Small intestine (tissue), 7 donors: ENCODE data around the gene ARL15. TPM values are rescaled to one million over a fixed set of nuclear protein-coding genes. Genes with fewer than 3 reads are reported as not detected.

ENCODE experiments used
- DNase-seq, 2 donors: peaks; one replicate each; pipeline versions ENCODE4 v3.0.0 to v3.0.0-alpha.2; 2013
- FAIRE-seq: peaks from 2 replicates; lab custom pipeline; 2012; peaks lifted over from hg19 to GRCh38; lab: Jason Lieb, UNC
- H3K27ac ChIP-seq, 3 donors: one replicate each; pipeline ENCODE4 v1.5.1; 2013; ENCODE audit warnings: low read length in 2 of 3, mild to moderate bottlenecking in 2 of 3, control low read depth in 1 of 3, inconsistent platforms in 1 of 3, low read depth in 1 of 3, moderate library complexity in 1 of 3
- H3K27me3 ChIP-seq, 3 donors: one replicate each; pipeline ENCODE4 v1.6.1; 2013; ENCODE audit warnings: low read length in 3 of 3, inconsistent platforms in 1 of 3; ENCODE audit not compliant: control insufficient read depth in 3 of 3, insufficient read depth in 3 of 3
- H3K36me3 ChIP-seq, 3 donors: one replicate each; pipeline ENCODE4 v1.6.1; 2013; ENCODE audit warnings: low read length in 3 of 3, inconsistent platforms in 1 of 3, low read depth in 1 of 3, mild to moderate bottlenecking in 1 of 3, moderate library complexity in 1 of 3; ENCODE audit not compliant: control insufficient read depth in 3 of 3, insufficient read depth in 2 of 3
- H3K4me1 ChIP-seq, 3 donors: one replicate each; pipeline ENCODE4 v1.6.1; 2013; ENCODE audit warnings: low read length in 2 of 3, inconsistent platforms in 1 of 3, low read depth in 1 of 3, mild to moderate bottlenecking in 1 of 3, moderate library complexity in 1 of 3; ENCODE audit not compliant: control insufficient read depth in 3 of 3, insufficient read depth in 2 of 3
- H3K4me3 ChIP-seq, 3 donors: one replicate each; pipeline ENCODE4 v1.5.1; 2013; ENCODE audit warnings: low read length in 3 of 3, control low read depth in 1 of 3, inconsistent platforms in 1 of 3, low read depth in 1 of 3, mild to moderate bottlenecking in 1 of 3, moderate library complexity in 1 of 3
- H3K9me3 ChIP-seq, 2 donors: one replicate each; pipeline ENCODE4 v1.6.1; 2013; ENCODE audit warnings: low read depth in 1 of 2, low read length in 1 of 2; ENCODE audit not compliant: control insufficient read depth in 2 of 2, insufficient read depth in 1 of 2
- WGBS, 3 donors: extraction: QIAGEN DNeasy Blood & Tissue Kit; methylation state at CpG; one replicate each; pipeline ENCODE4 v1.1.7; 2013; 5-methylcytosine and 5-hydroxymethylcytosine counted together
- polyA plus RNA-seq, 4 donors: library from polyadenylated mRNA; stranded (reverse) in 3 of 4; unstranded in 1 of 4; fragments of 200-250 nt in 3 of 4; fragments of 120-200 nt in 1 of 4; gene quantifications; one replicate each; pipeline versions ENCODE4 v1.2.1 to v1.2.3, GENCODE V29; 2013
- donor health status: healthy with polysubstance abuse.
- donor health status: control.
- donor health status: control.
- donor health status: Bipolar disorder and iron deficiency.
- donor health status: healthy.

The ARL15 gene
- polyA plus RNA-seq, 4 donors: 16.5 to 61.9 (median 20.5) TPM

- no peaks in the 10 kb centered on the region for H3K27me3 ChIP-seq
- DNase-seq (no peak), FAIRE-seq (no peak)
- no peak overlapping the region for H3K27ac ChIP-seq
- no peak overlapping the region for H3K4me3 ChIP-seq
- 87 to 96% (median 94%) methylated on average over 5 of the region's 5 CpGs for WGBS, 3 donors
- no peaks in the 10 kb centered on the region for H3K4me1 ChIP-seq
- no peaks in the 10 kb centered on the region for H3K36me3 ChIP-seq
- no peaks in the 10 kb centered on the region for H3K9me3 ChIP-seq
Observed at GRCh38 chr5:54001976-54002775, 308.2 kb downstream of the ARL15 start.

GRCh38 chr5:54000011-54000410 lies 310.4 kb downstream of the ARL15 start:
- H3K4me3 ChIP-seq: no peak overlapping the region
- H3K27ac ChIP-seq: no peak overlapping the region
- H3K27me3 ChIP-seq: no peaks in the 10 kb centered on the region
- H3K9me3 ChIP-seq: no peaks in the 10 kb centered on the region
- H3K36me3 ChIP-seq: no peaks in the 10 kb centered on the region
- WGBS, 3 donors: 84 to 97% (median 92%) methylated on average over 2 of the region's 2 CpGs
- DNase-seq (no peak), FAIRE-seq (no peak)
- no peaks in the 10 kb centered on the region for H3K4me1 ChIP-seq

GRCh38 chr5:53997736-53998627 lies 312.4 kb downstream of the ARL15 start:
- H3K36me3 ChIP-seq: no peaks in the 10 kb centered on the region
- no peaks in the 10 kb centered on the region for H3K4me1 ChIP-seq
- no peaks in the 10 kb centered on the region for H3K9me3 ChIP-seq
- H3K27ac ChIP-seq: no peak overlapping the region
- no peak overlapping the region for H3K4me3 ChIP-seq
- DNase-seq (no peak), FAIRE-seq (no peak)
- no peaks in the 10 kb centered on the region for H3K27me3 ChIP-seq
- WGBS, 3 donors: 87 to 97% (median 94%) methylated on average over 5 of the region's 5 CpGs

- Histone ChIP-seq H3K27me3 (no peaks in the 10 kb centered on the region), H3K4me3 (no peak overlapping the region), H3K36me3 (no peaks in the 10 kb centered on the region), H3K27ac (no peak overlapping the region), H3K4me1 (no peaks in the 10 kb centered on the region), H3K9me3 (no peaks in the 10 kb centered on the region)
- FAIRE-seq (no peak), DNase-seq (no peak)
- 95 to 98% (median 96%) methylated on average over 4 of the region's 4 CpGs for WGBS, 3 donors
Observed at GRCh38 chr5:53996008-53996407, 314.4 kb downstream of the ARL15 start.

- DNase-seq (no peak), FAIRE-seq (no peak)
- no peaks in the 10 kb centered on the region for H3K27me3 ChIP-seq
- H3K36me3 ChIP-seq: no peaks in the 10 kb centered on the region
- 72 to 93% (median 92%) methylated on average over 2 of the region's 2 CpGs for WGBS, 3 donors
- no peak overlapping the region for H3K27ac ChIP-seq
- no peaks in the 10 kb centered on the region for H3K4me1 ChIP-seq
- H3K4me3 ChIP-seq: no peak overlapping the region
- H3K9me3 ChIP-seq: no peaks in the 10 kb centered on the region
Observed at GRCh38 chr5:53994148-53994547, 316.2 kb downstream of the ARL15 start.

- Histone ChIP-seq H3K4me1 (no peaks in the 10 kb centered on the region), H3K27me3 (no peaks in the 10 kb centered on the region), H3K36me3 (no peaks in the 10 kb centered on the region), H3K4me3 (no peak overlapping the region), H3K9me3 (no peaks in the 10 kb centered on the region), H3K27ac (no peak overlapping the region)
- no peak for DNase-seq
- WGBS, 3 donors: 97 to 98% (median 98%) methylated on average over 4 of the region's 4 CpGs
- FAIRE-seq: no peak
Observed at GRCh38 chr5:53991942-53992341, 318.4 kb downstream of the ARL15 start.

GRCh38 chr5:53987101-53987500 lies 323.3 kb downstream of the ARL15 start:
- H3K27ac ChIP-seq: no peak overlapping the region
- H3K4me3 ChIP-seq: no peak overlapping the region
- H3K4me1 ChIP-seq: no peaks in the 10 kb centered on the region
- H3K36me3 ChIP-seq: no peaks in the 10 kb centered on the region
- no peak for DNase-seq
- H3K27me3 ChIP-seq: no peaks in the 10 kb centered on the region
- WGBS, 3 donors: 80 to 92% (median 86%) methylated on average over 3 of the region's 3 CpGs
- no peaks in the 10 kb centered on the region for H3K9me3 ChIP-seq
- FAIRE-seq: no peak

GRCh38 chr5:53985796-53986195 lies 324.6 kb downstream of the ARL15 start:
- no peak for DNase-seq
- 95 to 96% (median 95%) methylated on average over 5 of the region's 5 CpGs for WGBS, 3 donors
- Histone ChIP-seq H3K36me3 (no peaks in the 10 kb centered on the region), H3K4me1 (no peaks in the 10 kb centered on the region), H3K9me3 (peaks cover 0 to 1% of the 10 kb centered on the region in 2 donors), H3K4me3 (no peak overlapping the region), H3K27ac (no peak overlapping the region), H3K27me3 (no peaks in the 10 kb centered on the region)
- no peak for FAIRE-seq
